ENCODE results near the gene PKP4.

GRCh38 chr2:158677542-158677941 is 220.8 kb downstream of the PKP4 start:
- TF ChIP-seq FOXA1 (IDR thresholded peaks at IDR 0.05) (no peak), SP1 (IDR thresholded peaks at IDR 0.05) (no peak), FOXM1 (IDR thresholded peaks at IDR 0.05; ENCODE audit: borderline replicate concordance) (no peak), CTBP1 (IDR thresholded peaks at IDR 0.05; ENCODE audit: borderline replicate concordance) (no peak), BHLHE40 (IDR thresholded peaks at IDR 0.05; ENCODE audit: borderline replicate concordance) (no peak), HDGF (IDR thresholded peaks at IDR 0.05; ENCODE audit: borderline replicate concordance) (no peak), PKNOX1 (IDR thresholded peaks at IDR 0.05) (no peak), FOXK2 (IDR thresholded peaks at IDR 0.05) (no peak), NFRKB (IDR thresholded peaks at IDR 0.05) (no peak), L3MBTL2 (conservative IDR thresholded peaks at IDR 0.05) (no peak), TARDBP (IDR thresholded peaks at IDR 0.05) (no peak), ARNT (IDR thresholded peaks at IDR 0.05) (no peak)
